Neuron (in vitro differentiated cells): ENCODE measurements around the gene DEFB112.

Experiments used
- H2AFZ ChIP-seq: one replicate; pipeline ENCODE4 v1.6.1; 2013; ENCODE audit warnings: low read depth, mild to moderate bottlenecking, inconsistent platforms, low read length, moderate library complexity
- H3K27me3 ChIP-seq: one replicate; pipeline ENCODE4 v1.6.1; 2013; ENCODE audit warnings: low read length; ENCODE audit not compliant: insufficient read depth
- H3K36me3 ChIP-seq: one replicate; pipeline ENCODE4 v1.6.1; 2013; ENCODE audit warnings: low read length; ENCODE audit not compliant: insufficient read depth
- H3K4me1 ChIP-seq: one replicate; pipeline ENCODE4 v1.6.1; 2013; ENCODE audit warnings: low read length; ENCODE audit not compliant: insufficient read depth
- H3K4me3 ChIP-seq: 2 replicates; pipeline ENCODE4 v1.5.1; 2013; ENCODE audit warnings: mild to moderate bottlenecking, low read length, moderate library complexity
- H3K9me3 ChIP-seq: one replicate; pipeline ENCODE4 v1.6.1; 2013; ENCODE audit warnings: low read length

DEFB112 gene

GRCh38 chr6:50062051-50062450, 12.3 kb upstream of the DEFB112 start:
- H2AFZ ChIP-seq, result no peak overlapping the region
- no peaks in the 10 kb centered on the region for H3K36me3 ChIP-seq
- no peaks in the 10 kb centered on the region for H3K4me1 ChIP-seq
- H3K9me3 ChIP-seq, result no peaks in the 10 kb centered on the region
- no peak overlapping the region for H3K4me3 ChIP-seq
- no peaks in the 10 kb centered on the region for H3K27me3 ChIP-seq

GRCh38 chr6:50056242-50056641, 6.5 kb upstream of the DEFB112 start:
- Histone ChIP-seq H3K9me3 (no peaks in the 10 kb centered on the region), H3K4me3 (no peak overlapping the region), H3K36me3 (no peaks in the 10 kb centered on the region), H3K4me1 (no peaks in the 10 kb centered on the region), H3K27me3 (no peaks in the 10 kb centered on the region), H2AFZ (no peak overlapping the region)

- Histone ChIP-seq H3K4me1 (no peaks in the 10 kb centered on the region), H3K4me3 (no peak overlapping the region), H2AFZ (no peak overlapping the region), H3K9me3 (no peaks in the 10 kb centered on the region), H3K27me3 (no peaks in the 10 kb centered on the region), H3K36me3 (no peaks in the 10 kb centered on the region)
These were observed 2.7 kb downstream of the DEFB112 start for GRCh38 chr6:50047026-50047425.

- no peaks in the 10 kb centered on the region for H3K27me3 ChIP-seq
- H2AFZ ChIP-seq, result no peak overlapping the region
- H3K36me3 ChIP-seq, result no peaks in the 10 kb centered on the region
- no peak overlapping the region for H3K4me3 ChIP-seq
- no peaks in the 10 kb centered on the region for H3K4me1 ChIP-seq
- H3K9me3 ChIP-seq, result no peaks in the 10 kb centered on the region
These were observed 18.8 kb downstream of the DEFB112 start for GRCh38 chr6:50030777-50031562.

GRCh38 chr6:50030350-50030749, 19.4 kb downstream of the DEFB112 start:
- Histone ChIP-seq H3K4me3 (no peak overlapping the region), H3K36me3 (no peaks in the 10 kb centered on the region), H2AFZ (no peak overlapping the region)

GRCh38 chr6:50025258-50025657, 24.5 kb downstream of the DEFB112 start:
- no peaks in the 10 kb centered on the region for H3K4me1 ChIP-seq
- H3K27me3 ChIP-seq, result no peaks in the 10 kb centered on the region
- no peak overlapping the region for H3K4me3 ChIP-seq
- no peak overlapping the region for H2AFZ ChIP-seq
- H3K36me3 ChIP-seq, result no peaks in the 10 kb centered on the region
- no peaks in the 10 kb centered on the region for H3K9me3 ChIP-seq

More at GRCh38 chr6:50030350-50030749, 19.4 kb downstream of the DEFB112 start:
- H3K9me3 ChIP-seq, result no peaks in the 10 kb centered on the region
- H3K27me3 ChIP-seq, result no peaks in the 10 kb centered on the region
- no peaks in the 10 kb centered on the region for H3K4me1 ChIP-seq

GRCh38 chr6:50021894-50022293, 27.8 kb downstream of the DEFB112 start, which contains the start of gene DEFB110:
Gene DEFB110, minus strand, starts transcription at chr6:50021994. Its CDS starts 59 bp downstream, at chr6:50021935.
- Histone ChIP-seq H3K4me1 (no peaks in the 10 kb centered on the region), H3K27me3 (no peaks in the 10 kb centered on the region), H3K4me3 (no peak within 1 kb of the TSS), H3K36me3 (no peaks in the 10 kb centered on the region), H3K9me3 (no peaks in the 10 kb centered on the region), H2AFZ (no peak within 1 kb of the TSS)

GRCh38 chr6:50007819-50008218, 41.9 kb downstream of the DEFB112 start:
- H3K4me1 ChIP-seq, result no peaks in the 10 kb centered on the region
- no peaks in the 10 kb centered on the region for H3K27me3 ChIP-seq
- H3K4me3 ChIP-seq, result no peak overlapping the region
- H3K36me3 ChIP-seq, result no peaks in the 10 kb centered on the region
- H2AFZ ChIP-seq, result no peak overlapping the region
- no peaks in the 10 kb centered on the region for H3K9me3 ChIP-seq

- Histone ChIP-seq H3K4me3 (no peak overlapping the region), H3K9me3 (no peaks in the 10 kb centered on the region), H3K27me3 (no peaks in the 10 kb centered on the region), H3K4me1 (no peaks in the 10 kb centered on the region), H3K36me3 (no peaks in the 10 kb centered on the region), H2AFZ (no peak overlapping the region)
These were observed 46.6 kb downstream of the DEFB112 start for GRCh38 chr6:50003139-50003538.

- no peaks in the 10 kb centered on the region for H3K36me3 ChIP-seq
- no peak overlapping the region for H3K4me3 ChIP-seq
- H3K27me3 ChIP-seq, result no peaks in the 10 kb centered on the region
- H3K4me1 ChIP-seq, result no peaks in the 10 kb centered on the region
- no peak overlapping the region for H2AFZ ChIP-seq
- H3K9me3 ChIP-seq, result no peaks in the 10 kb centered on the region
These were observed 54.5 kb downstream of the DEFB112 start for GRCh38 chr6:49995278-49995677.
